NCI-H2029 treated with DMSO at 0.1 percent for 48 hours (cell line): Measurements from ENCODE around the gene FCMR.

Experiments
- DNase-seq: peaks from one replicate; lab custom pipeline; 2025; lab: John Stamatoyannopoulos, UW

The FCMR gene

GRCh38 chr1:206923009-206923960, 1.5 kb upstream of the FCMR start:
- DNase-seq: no peak

GRCh38 chr1:206922524-206922923, 783 bp upstream of the FCMR start:
- no peak for DNase-seq

- DNase-seq: no peak
Observed at GRCh38 chr1:206918076-206918475, 3.7 kb downstream of the FCMR start.

- no peak for DNase-seq
Observed at GRCh38 chr1:206916000-206916709, 5.6 kb downstream of the FCMR start.

DNA sequence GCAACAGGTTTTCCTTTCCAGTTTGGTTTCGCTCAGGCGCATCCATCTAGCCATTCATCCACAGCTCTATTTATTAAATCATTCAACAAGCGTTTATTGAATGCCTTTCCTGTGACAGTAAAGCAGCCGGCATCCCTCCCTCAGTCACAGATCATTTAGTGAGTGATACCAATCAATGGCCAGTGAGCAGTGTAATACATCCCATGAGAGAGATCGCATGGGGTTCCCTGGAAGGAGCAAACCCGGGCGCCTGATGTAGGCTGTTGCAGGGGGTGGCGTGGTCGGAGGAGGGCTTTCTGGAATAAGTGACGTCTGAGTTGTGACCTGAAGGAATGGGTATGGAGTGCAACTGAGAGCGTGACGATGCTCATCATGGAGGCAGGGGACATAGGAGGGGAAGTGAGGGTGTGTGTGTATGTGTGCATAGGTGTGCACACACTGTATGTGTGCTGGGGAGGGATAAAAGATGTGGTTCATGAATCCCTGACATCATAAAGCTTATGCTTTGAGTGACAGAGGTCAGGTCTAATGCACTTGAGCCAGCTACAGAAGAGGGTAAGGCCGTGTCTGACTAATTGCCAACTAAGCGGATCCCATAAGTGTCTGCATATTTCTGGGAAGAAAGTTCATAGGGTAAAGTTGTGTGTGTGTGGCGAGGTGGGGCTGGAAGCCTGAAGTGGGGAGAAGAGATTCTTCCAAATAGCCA, 6.6 kb downstream of the FCMR start:
- DNase-seq: no peak

- DNase-seq: no peak
Observed at GRCh38 chr1:206913766-206914537, 7.8 kb downstream of the FCMR start.

GRCh38 chr1:206912445-206913095, 9.2 kb downstream of the FCMR start:
- DNase-seq: peak; percentile 62

DNA sequence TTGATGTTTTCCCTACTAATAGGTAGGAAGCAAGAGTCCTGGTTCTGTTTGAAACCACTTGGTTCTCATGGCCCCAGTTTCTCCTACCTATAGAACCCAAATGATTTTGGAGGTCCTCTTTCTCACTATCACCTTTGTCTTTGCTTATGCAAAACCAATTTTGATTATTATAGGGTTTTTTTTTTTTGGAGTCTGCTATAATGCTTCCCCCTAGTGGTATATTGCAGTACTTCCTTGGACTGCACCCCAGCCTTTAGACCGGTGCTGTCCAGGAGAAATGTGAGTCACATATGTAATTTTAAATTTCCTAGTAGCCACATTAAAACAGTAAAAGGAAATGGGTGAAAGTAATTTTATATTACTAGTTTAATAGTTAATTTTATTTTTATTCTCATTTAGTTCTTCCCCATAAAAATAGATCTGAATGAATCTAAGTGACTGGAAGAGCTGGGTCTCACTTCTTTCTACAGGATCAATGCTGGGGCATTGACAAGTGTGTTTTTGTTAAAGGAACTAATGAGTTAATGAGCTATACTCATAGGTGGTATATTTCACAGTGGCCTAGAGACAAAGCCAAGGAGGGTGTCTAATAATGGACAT, 10.6 kb downstream of the FCMR start:
- DNase-seq: peak; percentile 20

GRCh38 chr1:206909883-206910318, 11.8 kb downstream of the FCMR start:
- DNase-seq: no peak

DNA sequence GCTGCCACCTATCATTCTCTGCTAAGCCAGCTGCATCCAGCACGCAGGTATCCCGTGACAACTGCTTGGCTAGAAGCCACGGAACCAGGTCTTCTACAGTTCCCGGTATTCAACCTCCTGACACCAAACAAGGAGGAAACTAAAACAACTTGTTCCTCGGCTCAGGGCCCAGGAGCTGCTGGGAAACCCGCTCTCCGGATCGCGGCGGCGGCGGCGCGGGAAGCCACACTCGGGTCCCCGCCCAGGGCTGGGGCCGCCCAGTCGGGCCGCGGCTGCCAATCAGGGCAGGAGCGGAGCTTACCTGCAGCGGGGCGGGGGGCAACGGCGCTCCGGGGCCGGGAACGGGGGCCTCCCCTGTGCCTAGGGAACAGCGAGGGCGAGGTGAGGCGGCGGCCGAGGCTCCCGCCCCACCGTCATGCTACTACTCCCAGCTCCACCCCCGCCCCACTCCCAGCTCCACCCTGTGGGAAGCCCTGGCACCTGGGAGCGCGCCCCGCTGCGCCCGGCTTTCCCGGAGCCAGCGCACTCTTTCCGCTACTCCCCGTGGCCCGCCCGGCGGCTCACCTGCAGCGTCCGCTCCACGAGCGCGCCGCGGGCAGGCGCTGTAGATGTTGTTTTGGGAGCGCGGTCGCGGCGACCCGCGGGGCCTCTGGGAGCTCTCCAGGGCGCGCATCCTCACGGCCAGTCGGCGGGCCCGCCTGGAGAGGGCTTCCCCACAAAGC, 12.4 kb downstream of the FCMR start:
- peak; percentile 68 for DNase-seq

- no peak for DNase-seq
Observed at GRCh38 chr1:206908038-206908437, 13.7 kb downstream of the FCMR start.

GRCh38 chr1:206907304-206907991, 14.3 kb downstream of the FCMR start:
- no peak for DNase-seq

GRCh38 chr1:206905295-206906164, 16.2 kb downstream of the FCMR start:
- DNase-seq: no peak

- no peak for DNase-seq
Observed at GRCh38 chr1:206904423-206905142, 17.2 kb downstream of the FCMR start.

DNA sequence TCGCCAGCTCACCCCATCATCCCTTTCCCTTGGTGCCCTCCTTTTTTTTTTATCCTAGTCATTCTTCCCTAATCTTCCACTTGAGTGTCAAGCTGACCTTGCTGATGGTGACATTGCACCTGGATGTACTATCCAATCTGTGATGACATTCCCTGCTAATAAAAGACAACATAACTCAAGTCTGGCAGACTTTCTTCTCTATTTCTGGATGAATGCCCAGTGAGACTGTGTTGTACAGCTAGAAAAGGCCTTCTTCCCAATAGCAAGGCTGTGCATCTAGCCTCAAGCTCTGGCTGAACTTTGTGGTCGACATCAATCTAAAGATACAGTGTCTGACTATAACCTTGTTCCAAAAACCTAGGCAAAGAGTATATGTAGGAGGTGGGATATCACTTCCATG, 18.1 kb downstream of the FCMR start:
- DNase-seq: no peak

GRCh38 chr1:206902702-206903101, 19.0 kb downstream of the FCMR start:
- DNase-seq: no peak

DNA sequence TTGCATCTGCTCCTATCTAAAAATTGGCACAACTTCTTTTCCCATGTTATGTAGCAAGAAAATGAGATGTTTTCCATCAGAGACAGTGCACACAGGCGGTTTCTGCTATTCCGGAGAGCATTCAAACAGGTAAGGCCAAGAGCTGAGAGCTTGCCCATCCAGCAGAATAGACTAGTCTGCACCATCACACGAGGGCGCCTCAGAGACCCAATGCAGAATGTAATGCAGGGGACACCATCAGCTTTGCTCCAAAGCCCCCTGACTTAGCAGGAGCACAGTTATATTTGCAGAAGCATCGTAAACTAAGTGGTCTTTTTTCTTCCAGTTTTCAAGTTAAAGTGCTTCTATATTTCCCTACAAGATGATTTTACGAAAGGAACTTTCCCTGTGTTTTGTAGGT, 19.8 kb downstream of the FCMR start:
- DNase-seq: no peak

- no peak for DNase-seq
Observed at GRCh38 chr1:206900149-206900548, 21.6 kb downstream of the FCMR start.
